HG02588 (cell line): ENCODE results near the gene PDCD6IP.
"Not testable (repeated sequence)": the region's sequence is repeated elsewhere in the genome, so short reads cannot be mapped to it uniquely, and the experiment has no call there.

Experiments used
- ATAC-seq: cut with Tn5 transposase; IDR thresholded peaks from one replicate; pipeline ENCODE4 v1.9.1; 2021; ENCODE audit warnings: mild to moderate bottlenecking, moderate library complexity; ENCODE audit not compliant: unreplicated experiment

Gene PDCD6IP

GRCh38 chr3:33798418-33799201, at the start of gene PDCD6IP:
PDCD6IP (plus strand) TSS chr3:33798630; CDS start chr3:33798729, 99 bp downstream.
- peak; percentile 91 for ATAC-seq

GRCh38 chr3:33749546-33750210, 48.8 kb upstream of the PDCD6IP start:
- ATAC-seq, result no peak

- ATAC-seq, result no peak
Observed at GRCh38 chr3:33750211-33750548, 48.2 kb upstream of the PDCD6IP start.

GRCh38 chr3:33751336-33751735, 47.1 kb upstream of the PDCD6IP start:
- ATAC-seq, result no peak

- ATAC-seq, result not testable (repeated sequence)
Observed at GRCh38 chr3:33754391-33754790, 44.0 kb upstream of the PDCD6IP start.

- no peak for ATAC-seq
Observed at GRCh38 chr3:33758281-33758680, 40.1 kb upstream of the PDCD6IP start.

GRCh38 chr3:33758864-33759263, 39.6 kb upstream of the PDCD6IP start:
- ATAC-seq, result no peak

GRCh38 chr3:33768578-33769330, 29.7 kb upstream of the PDCD6IP start:
- ATAC-seq, result no peak

GRCh38 chr3:33773637-33774036, 24.8 kb upstream of the PDCD6IP start:
- ATAC-seq, result no peak

GRCh38 chr3:33775363-33775762, 23.1 kb upstream of the PDCD6IP start:
- no peak for ATAC-seq

- ATAC-seq, result no peak
Observed at GRCh38 chr3:33777996-33778395, 20.4 kb upstream of the PDCD6IP start.

GRCh38 chr3:33779751-33780150, 18.7 kb upstream of the PDCD6IP start:
- ATAC-seq, result no peak

- ATAC-seq, result not testable (repeated sequence)
Observed at GRCh38 chr3:33781413-33781812, 17.0 kb upstream of the PDCD6IP start.

- no peak for ATAC-seq
Observed at GRCh38 chr3:33786565-33787327, 11.7 kb upstream of the PDCD6IP start.

- peak; percentile 88 for ATAC-seq
Observed at GRCh38 chr3:33787328-33788009, 11.0 kb upstream of the PDCD6IP start.

GRCh38 chr3:33789183-33789954, 9.1 kb upstream of the PDCD6IP start:
- no peak for ATAC-seq

- ATAC-seq, result no peak
Observed at GRCh38 chr3:33790091-33790490, 8.3 kb upstream of the PDCD6IP start.

GRCh38 chr3:33791477-33792166, 6.8 kb upstream of the PDCD6IP start:
- no peak for ATAC-seq
